ENCODE measurements around the gene TMEM174.

DNA sequence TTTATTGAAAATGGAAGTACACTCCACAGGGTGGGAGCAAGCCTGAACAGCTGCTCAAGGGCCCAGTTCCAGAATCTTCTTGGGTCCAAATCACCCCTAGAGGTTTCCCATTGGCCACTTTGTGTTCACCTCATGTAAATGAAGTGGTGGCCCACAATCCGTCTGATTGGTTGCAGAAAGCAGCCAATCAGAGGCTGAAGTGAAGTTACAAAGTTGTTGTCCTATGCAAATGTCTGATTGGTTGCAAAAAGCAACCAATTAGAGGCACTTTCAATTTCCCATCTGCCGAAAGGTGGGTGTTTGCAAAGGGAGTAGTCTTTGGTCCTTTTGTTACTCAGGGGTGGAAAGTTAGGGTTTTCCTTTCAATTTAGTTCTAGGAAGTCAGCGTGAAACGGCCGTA is 43.9 kb upstream of the TMEM174 start:
- TF ChIP-seq, protein P1, sequence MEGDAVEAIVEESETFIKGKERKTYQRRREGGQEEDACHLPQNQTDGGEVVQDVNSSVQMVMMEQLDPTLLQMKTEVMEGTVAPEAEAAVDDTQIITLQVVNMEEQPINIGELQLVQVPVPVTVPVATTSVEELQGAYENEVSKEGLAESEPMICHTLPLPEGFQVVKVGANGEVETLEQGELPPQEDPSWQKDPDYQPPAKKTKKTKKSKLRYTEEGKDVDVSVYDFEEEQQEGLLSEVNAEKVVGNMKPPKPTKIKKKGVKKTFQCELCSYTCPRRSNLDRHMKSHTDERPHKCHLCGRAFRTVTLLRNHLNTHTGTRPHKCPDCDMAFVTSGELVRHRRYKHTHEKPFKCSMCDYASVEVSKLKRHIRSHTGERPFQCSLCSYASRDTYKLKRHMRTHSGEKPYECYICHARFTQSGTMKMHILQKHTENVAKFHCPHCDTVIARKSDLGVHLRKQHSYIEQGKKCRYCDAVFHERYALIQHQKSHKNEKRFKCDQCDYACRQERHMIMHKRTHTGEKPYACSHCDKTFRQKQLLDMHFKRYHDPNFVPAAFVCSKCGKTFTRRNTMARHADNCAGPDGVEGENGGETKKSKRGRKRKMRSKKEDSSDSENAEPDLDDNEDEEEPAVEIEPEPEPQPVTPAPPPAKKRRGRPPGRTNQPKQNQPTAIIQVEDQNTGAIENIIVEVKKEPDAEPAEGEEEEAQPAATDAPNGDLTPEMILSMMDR (conservative IDR thresholded peaks at IDR 0.05): no peak
- no peak for TF ChIP-seq ZFX (IDR thresholded peaks at IDR 0.05)

Data from C4-2B (cell line).